Measurements from ENCODE around the gene PDK2.
A peak's percentile ranks its signal among the peaks of the same experiment; 100 is the strongest.

The PDK2 gene

GRCh38 chr17:50080096-50080480 lies 15.1 kb upstream of the PDK2 start:
- no peak overlapping the region for H3K4me2 ChIP-seq (ENCODE audit: low read depth, low read length, poor library complexity, severe bottlenecking)
- H3K9me2 ChIP-seq (replicated peaks; ENCODE audit: insufficient read depth, low read length), result no peaks in the 10 kb centered on the region
- TF ChIP-seq EZH2phosphoT487 (conservative IDR thresholded peaks at IDR 0.05; ENCODE audit: low read length), result no peak
- no peaks in the 10 kb centered on the region for H4K20me1 ChIP-seq (ENCODE audit: low read depth, low read length)
- H3K9me3 ChIP-seq (ENCODE audit: insufficient read depth, low read length), result no peaks in the 10 kb centered on the region
- no peaks in the 10 kb centered on the region for H3K27me3 ChIP-seq (ENCODE audit: low read length)
- peak overlapping the region; percentile 43 for H3K27ac ChIP-seq (ENCODE audit: low read depth, low read length)
- H3K9ac ChIP-seq (ENCODE audit: low read length), result no peak overlapping the region
- no peaks in the 10 kb centered on the region for H3K36me3 ChIP-seq (ENCODE audit: low read length)
- H2AFZ ChIP-seq (ENCODE audit: low read depth, low read length, severe bottlenecking), result no peak overlapping the region
- no peaks in the 10 kb centered on the region for H3K79me2 ChIP-seq (ENCODE audit: insufficient read depth, low read length)
- H3F3A ChIP-seq (ENCODE audit: insufficient read depth), result peaks cover 3% of the 10 kb centered on the region; the same call in 1 of the 2 replicates
- no peak overlapping the region for H3K4me3 ChIP-seq (ENCODE audit: insufficient read depth, low read length, poor library complexity, severe bottlenecking)

- Histone ChIP-seq H2AFZ (ENCODE audit: low read depth, low read length, severe bottlenecking) (no peak overlapping the region), H3K27ac (ENCODE audit: low read depth, low read length) (peak overlapping the region; percentile 43), H3K4me3 (ENCODE audit: insufficient read depth, low read length, poor library complexity, severe bottlenecking) (no peak overlapping the region), H3K79me2 (ENCODE audit: insufficient read depth, low read length) (no peaks in the 10 kb centered on the region), H3K36me3 (ENCODE audit: low read length) (no peaks in the 10 kb centered on the region), H3K4me2 (ENCODE audit: low read depth, low read length, poor library complexity, severe bottlenecking) (peak overlapping the region; percentile 27), H3K9me3 (ENCODE audit: insufficient read depth, low read length) (no peaks in the 10 kb centered on the region), H3K9ac (ENCODE audit: low read length) (no peak overlapping the region), H3K27me3 (ENCODE audit: low read length) (no peaks in the 10 kb centered on the region), H3K9me2 (replicated peaks; ENCODE audit: insufficient read depth, low read length) (no peaks in the 10 kb centered on the region), H3F3A (ENCODE audit: insufficient read depth) (peaks cover 3% of the 10 kb centered on the region; the same call in 1 of the 2 replicates), H4K20me1 (ENCODE audit: low read depth, low read length) (no peaks in the 10 kb centered on the region)
- TF ChIP-seq CTCF (IDR thresholded peaks at IDR 0.05; ENCODE audit: insufficient read depth, low read length, poor library complexity, severe bottlenecking), result no peak
Observed at GRCh38 chr17:50080827-50081226, 14.3 kb upstream of the PDK2 start.

DNA sequence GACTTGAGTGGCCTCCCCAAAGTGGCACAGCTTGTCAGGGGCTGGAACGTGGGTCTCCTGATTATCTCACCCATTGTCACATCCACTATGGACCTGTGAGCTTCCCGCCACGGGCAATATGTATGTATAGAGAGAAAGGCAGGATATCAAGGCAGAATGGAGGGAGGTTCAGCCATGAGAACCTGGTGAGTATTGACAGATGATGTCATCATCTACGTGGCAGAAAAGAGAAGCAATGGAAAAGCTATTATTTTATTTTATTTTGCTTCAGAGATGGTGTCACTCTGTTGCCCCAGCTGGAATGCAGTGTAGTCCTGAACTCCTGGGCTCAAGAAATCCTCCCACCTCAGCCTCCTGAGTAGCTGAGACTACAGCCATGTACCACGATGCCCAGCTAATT lies 13.4 kb upstream of the PDK2 start:
- H3K27me3 ChIP-seq (ENCODE audit: low read length), result no peaks in the 10 kb centered on the region
- no peak overlapping the region for H3K9ac ChIP-seq (ENCODE audit: low read length)
- no peaks in the 10 kb centered on the region for H4K20me1 ChIP-seq (ENCODE audit: low read depth, low read length)
- H3K9me3 ChIP-seq (ENCODE audit: insufficient read depth, low read length), result no peaks in the 10 kb centered on the region
- peaks cover 3% of the 10 kb centered on the region; the same call in 1 of the 2 replicates for H3F3A ChIP-seq (ENCODE audit: insufficient read depth)
- H3K27ac ChIP-seq (ENCODE audit: low read depth, low read length), result no peak overlapping the region
- no peaks in the 10 kb centered on the region for H3K36me3 ChIP-seq (ENCODE audit: low read length)
- H3K79me2 ChIP-seq (ENCODE audit: insufficient read depth, low read length), result no peaks in the 10 kb centered on the region
- no peak overlapping the region for H2AFZ ChIP-seq (ENCODE audit: low read depth, low read length, severe bottlenecking)
- H3K4me2 ChIP-seq (ENCODE audit: low read depth, low read length, poor library complexity, severe bottlenecking), result no peak overlapping the region
- H3K9me2 ChIP-seq (replicated peaks; ENCODE audit: insufficient read depth, low read length), result no peaks in the 10 kb centered on the region
- H3K4me3 ChIP-seq (ENCODE audit: insufficient read depth, low read length, poor library complexity, severe bottlenecking), result no peak overlapping the region
- TF ChIP-seq CTCF (IDR thresholded peaks at IDR 0.05; ENCODE audit: insufficient read depth, low read length, poor library complexity, severe bottlenecking) (no peak), EZH2phosphoT487 (conservative IDR thresholded peaks at IDR 0.05; ENCODE audit: low read length) (no peak)

DNA sequence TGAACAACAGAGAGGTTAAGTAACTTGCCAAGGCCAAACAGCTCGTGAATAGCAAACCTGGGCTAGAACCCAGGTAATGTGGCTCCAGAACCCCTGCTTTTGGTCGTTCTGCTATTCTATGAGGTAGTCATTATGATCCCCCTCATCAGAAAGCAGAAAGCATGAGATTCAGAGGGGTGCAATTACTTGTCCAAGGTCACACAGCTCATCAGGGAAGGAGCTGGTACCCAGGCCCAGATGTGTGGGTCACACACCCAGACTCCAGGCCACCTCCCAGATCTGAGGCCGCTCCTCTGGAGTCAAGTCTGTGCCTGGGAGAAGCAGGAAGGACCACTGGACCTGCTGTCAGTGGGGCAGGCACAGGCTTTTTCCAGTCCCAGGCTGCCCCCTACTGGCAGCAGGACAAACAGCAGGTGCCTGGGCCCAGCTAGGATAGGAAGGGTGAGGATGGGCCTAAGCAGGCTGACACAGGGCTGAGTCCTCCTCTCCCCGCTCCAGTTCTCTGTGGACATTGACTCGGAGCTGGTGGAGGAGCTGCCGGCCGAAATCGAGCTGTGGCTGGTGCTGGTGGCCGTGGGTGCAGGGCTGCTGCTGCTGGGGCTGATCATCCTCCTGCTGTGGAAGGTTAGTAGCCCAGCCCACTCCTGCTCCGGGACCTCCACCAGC lies 7.8 kb upstream of the PDK2 start:
- Histone ChIP-seq H3K9me3 (ENCODE audit: insufficient read depth, low read length) (no peaks in the 10 kb centered on the region), H2AFZ (ENCODE audit: low read depth, low read length, severe bottlenecking) (no peak overlapping the region), H3K27ac (ENCODE audit: low read depth, low read length) (no peak overlapping the region), H4K20me1 (ENCODE audit: low read depth, low read length) (no peaks in the 10 kb centered on the region), H3K9ac (ENCODE audit: low read length) (no peak overlapping the region), H3F3A (ENCODE audit: insufficient read depth) (peaks cover 3% of the 10 kb centered on the region; the same call in 1 of the 2 replicates), H3K4me3 (ENCODE audit: insufficient read depth, low read length, poor library complexity, severe bottlenecking) (no peak overlapping the region), H3K9me2 (replicated peaks; ENCODE audit: insufficient read depth, low read length) (no peaks in the 10 kb centered on the region), H3K27me3 (ENCODE audit: low read length) (no peaks in the 10 kb centered on the region), H3K4me2 (ENCODE audit: low read depth, low read length, poor library complexity, severe bottlenecking) (no peak overlapping the region), H3K79me2 (ENCODE audit: insufficient read depth, low read length) (no peaks in the 10 kb centered on the region), H3K36me3 (ENCODE audit: low read length) (no peaks in the 10 kb centered on the region)
- TF ChIP-seq EZH2phosphoT487 (conservative IDR thresholded peaks at IDR 0.05; ENCODE audit: low read length) (no peak), CTCF (IDR thresholded peaks at IDR 0.05; ENCODE audit: insufficient read depth, low read length, poor library complexity, severe bottlenecking) (peak; percentile 88)
